ENCODE measurements around the gene CD74. TPM values are rescaled to one million over a fixed set of nuclear protein-coding genes. Genes with fewer than 3 reads are reported as not detected.

CD74 gene
- total and polyA plus RNA-seq, 4 donors: 176 to 327 (median 257) TPM

DNA sequence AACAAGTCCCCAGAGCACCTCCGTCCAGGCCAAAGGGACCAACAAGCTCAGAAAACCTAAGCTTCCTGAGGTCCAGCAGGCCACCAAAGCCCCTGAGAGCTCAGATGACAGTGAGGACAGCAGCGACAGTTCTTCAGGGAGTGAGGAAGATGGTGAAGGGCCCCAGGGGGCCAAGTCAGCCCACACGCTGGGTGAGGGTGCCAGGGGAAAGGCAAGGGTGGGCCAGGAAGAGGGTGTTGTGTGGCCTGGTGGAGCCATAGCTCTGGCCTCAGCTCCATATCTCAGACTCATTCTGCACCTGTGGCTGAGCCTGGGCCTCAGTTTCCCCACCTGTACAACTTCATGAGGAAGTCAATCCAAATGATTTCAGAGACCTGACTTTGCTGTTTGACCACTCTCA is 20.7 kb downstream of the CD74 start (continued):
- TF ChIP-seq, protein P1, sequence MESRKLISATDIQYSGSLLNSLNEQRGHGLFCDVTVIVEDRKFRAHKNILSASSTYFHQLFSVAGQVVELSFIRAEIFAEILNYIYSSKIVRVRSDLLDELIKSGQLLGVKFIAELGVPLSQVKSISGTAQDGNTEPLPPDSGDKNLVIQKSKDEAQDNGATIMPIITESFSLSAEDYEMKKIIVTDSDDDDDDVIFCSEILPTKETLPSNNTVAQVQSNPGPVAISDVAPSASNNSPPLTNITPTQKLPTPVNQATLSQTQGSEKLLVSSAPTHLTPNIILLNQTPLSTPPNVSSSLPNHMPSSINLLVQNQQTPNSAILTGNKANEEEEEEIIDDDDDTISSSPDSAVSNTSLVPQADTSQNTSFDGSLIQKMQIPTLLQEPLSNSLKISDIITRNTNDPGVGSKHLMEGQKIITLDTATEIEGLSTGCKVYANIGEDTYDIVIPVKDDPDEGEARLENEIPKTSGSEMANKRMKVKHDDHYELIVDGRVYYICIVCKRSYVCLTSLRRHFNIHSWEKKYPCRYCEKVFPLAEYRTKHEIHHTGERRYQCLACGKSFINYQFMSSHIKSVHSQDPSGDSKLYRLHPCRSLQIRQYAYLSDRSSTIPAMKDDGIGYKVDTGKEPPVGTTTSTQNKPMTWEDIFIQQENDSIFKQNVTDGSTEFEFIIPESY (IDR thresholded peaks at IDR 0.05): no peak
- no peak for TF ChIP-seq NR2F2 (IDR thresholded peaks at IDR 0.05)
- TF ChIP-seq FOXA2 (IDR thresholded peaks at IDR 0.05): no peak

DNA sequence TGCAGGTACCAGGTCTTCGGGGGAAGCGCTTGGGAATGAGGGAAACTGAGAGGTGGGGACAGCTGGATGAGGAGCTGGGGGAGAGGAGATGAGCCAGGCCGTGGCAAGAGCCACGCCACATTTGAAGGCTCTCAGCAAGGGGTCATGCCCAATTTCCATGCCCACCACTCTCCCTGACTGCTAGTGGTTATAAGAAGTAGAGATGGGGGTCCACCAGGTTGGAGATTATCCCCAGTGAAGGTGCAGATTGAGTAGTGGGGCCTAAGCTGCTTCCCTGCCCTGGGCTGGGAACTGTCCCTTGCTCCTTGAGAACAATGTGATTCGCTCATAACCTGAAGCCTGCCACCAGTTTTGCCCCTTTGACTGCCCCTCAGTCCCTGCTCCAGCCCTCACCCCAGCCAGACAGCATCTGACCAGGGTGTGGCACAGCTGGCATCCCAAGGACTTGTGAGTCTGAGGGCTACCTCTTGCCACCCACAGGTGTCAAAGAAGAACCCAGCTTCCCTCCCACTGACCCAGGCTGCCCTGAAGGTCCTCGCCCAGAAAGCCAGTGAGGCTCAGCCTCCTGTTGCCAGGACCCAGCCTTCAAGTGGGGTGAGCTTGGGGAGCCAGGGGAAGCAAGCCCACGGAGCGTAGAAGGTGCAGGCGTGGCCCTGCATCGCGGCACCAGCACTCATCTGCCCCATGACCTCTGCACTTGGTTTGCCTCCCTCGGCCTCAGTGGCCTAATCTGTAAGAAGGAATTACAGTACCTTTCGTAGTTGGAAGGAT is 21.5 kb downstream of the CD74 start:
- Histone ChIP-seq H3K36me3 (ENCODE audit: control insufficient read depth in 4 of 4, insufficient read depth in 3 of 4, low read depth in 1 of 4, low read length in 3 of 4) (peaks cover 15 to 79% (median 37%) of the 10 kb centered on the region in 4 donors), H3K9ac (ENCODE audit: low read depth in 1 of 2, low read length in 2 of 2) (no peak overlapping the region), H3K4me1 (ENCODE audit: control insufficient read depth in 4 of 4, insufficient read depth in 4 of 4, low read length in 3 of 4) (no peaks in the 10 kb centered on the region), H3K27me3 (ENCODE audit: control insufficient read depth in 4 of 4, insufficient read depth in 4 of 4, low read length in 3 of 4) (no peaks in the 10 kb centered on the region), H3K4me3 (ENCODE audit: low read depth in 1 of 3, low read length in 3 of 3) (no peak overlapping the region), H3K9me3 (ENCODE audit: control insufficient read depth in 4 of 4, low read length in 3 of 4) (no peaks in the 10 kb centered on the region), H3K27ac (ENCODE audit: low read depth in 1 of 2, low read length in 2 of 2) (no peak overlapping the region)
- TF ChIP-seq, protein P2, sequence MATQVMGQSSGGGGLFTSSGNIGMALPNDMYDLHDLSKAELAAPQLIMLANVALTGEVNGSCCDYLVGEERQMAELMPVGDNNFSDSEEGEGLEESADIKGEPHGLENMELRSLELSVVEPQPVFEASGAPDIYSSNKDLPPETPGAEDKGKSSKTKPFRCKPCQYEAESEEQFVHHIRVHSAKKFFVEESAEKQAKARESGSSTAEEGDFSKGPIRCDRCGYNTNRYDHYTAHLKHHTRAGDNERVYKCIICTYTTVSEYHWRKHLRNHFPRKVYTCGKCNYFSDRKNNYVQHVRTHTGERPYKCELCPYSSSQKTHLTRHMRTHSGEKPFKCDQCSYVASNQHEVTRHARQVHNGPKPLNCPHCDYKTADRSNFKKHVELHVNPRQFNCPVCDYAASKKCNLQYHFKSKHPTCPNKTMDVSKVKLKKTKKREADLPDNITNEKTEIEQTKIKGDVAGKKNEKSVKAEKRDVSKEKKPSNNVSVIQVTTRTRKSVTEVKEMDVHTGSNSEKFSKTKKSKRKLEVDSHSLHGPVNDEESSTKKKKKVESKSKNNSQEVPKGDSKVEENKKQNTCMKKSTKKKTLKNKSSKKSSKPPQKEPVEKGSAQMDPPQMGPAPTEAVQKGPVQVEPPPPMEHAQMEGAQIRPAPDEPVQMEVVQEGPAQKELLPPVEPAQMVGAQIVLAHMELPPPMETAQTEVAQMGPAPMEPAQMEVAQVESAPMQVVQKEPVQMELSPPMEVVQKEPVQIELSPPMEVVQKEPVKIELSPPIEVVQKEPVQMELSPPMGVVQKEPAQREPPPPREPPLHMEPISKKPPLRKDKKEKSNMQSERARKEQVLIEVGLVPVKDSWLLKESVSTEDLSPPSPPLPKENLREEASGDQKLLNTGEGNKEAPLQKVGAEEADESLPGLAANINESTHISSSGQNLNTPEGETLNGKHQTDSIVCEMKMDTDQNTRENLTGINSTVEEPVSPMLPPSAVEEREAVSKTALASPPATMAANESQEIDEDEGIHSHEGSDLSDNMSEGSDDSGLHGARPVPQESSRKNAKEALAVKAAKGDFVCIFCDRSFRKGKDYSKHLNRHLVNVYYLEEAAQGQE (IDR thresholded peaks at IDR 0.05): no peak
- TF ChIP-seq SP1 (IDR thresholded peaks at IDR 0.05) (no peak), HNF4A (conservative IDR thresholded peaks at IDR 0.05) (no peak), EGR1 (IDR thresholded peaks at IDR 0.05; ENCODE audit: low read depth in 2 of 2) (no peak), FOXA2 (IDR thresholded peaks at IDR 0.05) (no peak), JUND (IDR thresholded peaks at IDR 0.05) (no peak), RAD21 (IDR thresholded peaks at IDR 0.05) (no peak), TAF1 (conservative IDR thresholded peaks at IDR 0.05) (no peak), HNF4G (IDR thresholded peaks at IDR 0.05) (no peak)
- TF ChIP-seq, protein P3, sequence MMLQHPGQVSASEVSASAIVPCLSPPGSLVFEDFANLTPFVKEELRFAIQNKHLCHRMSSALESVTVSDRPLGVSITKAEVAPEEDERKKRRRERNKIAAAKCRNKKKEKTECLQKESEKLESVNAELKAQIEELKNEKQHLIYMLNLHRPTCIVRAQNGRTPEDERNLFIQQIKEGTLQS (IDR thresholded peaks at IDR 0.05): no peak
- TF ChIP-seq, protein P1 (IDR thresholded peaks at IDR 0.05): no peak
- TF ChIP-seq, protein P4, sequence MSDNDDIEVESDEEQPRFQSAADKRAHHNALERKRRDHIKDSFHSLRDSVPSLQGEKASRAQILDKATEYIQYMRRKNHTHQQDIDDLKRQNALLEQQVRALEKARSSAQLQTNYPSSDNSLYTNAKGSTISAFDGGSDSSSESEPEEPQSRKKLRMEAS (IDR thresholded peaks at IDR 0.05): no peak
- DNase-seq (ENCODE audit: low spot score): no peak
- 96% methylated on average over 13 of the region's 13 CpGs for WGBS
